IPS DF 4.7 (cell line): ENCODE data around the gene GPR137B.
"Not testable (repeated sequence)": the region's sequence is repeated elsewhere in the genome, so short reads cannot be mapped to it uniquely, and the experiment has no call there.

Experiments used
- DNase-seq: peaks from one replicate; pipeline ENCODE4 v3.0.0-alpha.2; 2013; ENCODE audit warnings: low spot score; ENCODE audit errors: extremely low read depth

GPR137B gene

DNA sequence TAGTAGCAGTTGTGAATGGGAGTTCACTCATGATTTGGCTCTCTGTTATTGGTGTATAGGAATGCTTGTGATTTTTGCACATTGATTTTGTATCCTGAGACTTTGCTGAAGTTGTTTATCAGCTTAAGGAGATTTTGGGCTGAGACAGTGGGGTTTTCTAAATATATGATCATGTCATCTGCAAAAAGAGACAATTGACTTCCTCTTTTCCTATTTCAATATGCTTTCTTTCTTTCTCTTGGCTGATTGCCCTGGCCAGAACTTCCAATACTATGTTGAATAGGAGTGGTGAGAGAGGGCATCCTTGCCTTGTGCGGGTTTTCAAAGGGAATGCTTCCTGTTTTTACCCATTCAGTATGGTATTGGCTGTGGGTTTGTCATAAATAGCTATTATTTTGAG, 45.7 kb downstream of the GPR137B start:
- DNase-seq, result not testable (repeated sequence)

DNA sequence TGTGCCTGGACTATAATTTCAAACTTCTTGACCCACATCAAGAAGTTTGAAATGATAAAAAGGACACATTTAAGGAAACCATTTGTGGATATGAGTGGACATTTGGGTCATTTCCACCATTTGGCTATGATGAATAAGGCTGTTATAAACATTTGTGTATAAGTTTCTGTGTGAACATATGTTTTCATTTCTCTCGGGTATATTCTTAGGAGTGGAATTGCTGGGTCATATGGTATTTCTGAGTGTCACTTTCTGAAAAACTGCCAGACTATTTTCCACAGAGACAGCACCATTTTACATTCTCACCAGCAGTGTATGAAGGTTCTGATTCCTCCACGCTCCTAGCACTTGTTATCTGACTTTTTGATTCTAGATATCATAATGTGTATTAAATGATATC, 50.8 kb downstream of the GPR137B start:
- no peak for DNase-seq

DNA sequence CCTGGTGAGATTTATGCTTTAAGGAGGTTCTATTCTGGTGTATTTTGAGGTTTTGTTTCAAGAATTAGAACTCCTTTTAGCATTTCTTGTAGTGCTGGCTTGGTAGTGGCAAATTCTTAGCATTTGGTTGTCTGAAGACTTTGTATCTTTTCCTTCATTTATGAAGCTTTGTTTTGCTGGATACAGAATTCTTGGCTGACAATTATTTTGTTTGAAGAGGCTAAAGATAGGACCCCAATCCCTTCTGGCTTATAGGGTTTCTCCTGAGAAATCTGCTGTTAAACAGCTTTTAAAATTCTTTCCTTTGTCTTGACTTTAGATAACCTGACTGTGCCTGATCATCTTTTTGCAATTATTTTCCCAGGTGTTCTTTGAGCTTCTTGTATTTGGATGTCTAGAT, 58.6 kb downstream of the GPR137B start:
- DNase-seq, result no peak

DNA sequence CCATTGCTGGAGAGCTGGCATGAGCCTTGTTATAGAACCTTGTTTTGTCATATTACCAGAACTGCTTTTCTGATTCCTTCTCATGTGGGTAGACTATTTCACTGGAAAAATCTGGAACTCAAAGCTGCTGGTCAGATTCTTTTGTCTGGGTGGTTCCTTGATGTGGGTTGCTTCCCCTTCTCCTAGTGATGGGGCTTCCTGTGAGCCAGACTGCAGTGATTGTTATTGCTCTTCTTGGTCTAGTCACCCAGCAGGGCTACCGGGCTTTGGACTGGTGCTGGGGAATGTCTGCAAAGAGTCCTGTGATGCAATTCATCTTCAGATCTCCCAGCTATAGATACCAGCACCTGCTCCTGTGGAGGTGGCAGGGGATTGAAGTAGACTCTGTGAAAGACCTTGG, 59.4 kb downstream of the GPR137B start:
- DNase-seq, result no peak

DNA sequence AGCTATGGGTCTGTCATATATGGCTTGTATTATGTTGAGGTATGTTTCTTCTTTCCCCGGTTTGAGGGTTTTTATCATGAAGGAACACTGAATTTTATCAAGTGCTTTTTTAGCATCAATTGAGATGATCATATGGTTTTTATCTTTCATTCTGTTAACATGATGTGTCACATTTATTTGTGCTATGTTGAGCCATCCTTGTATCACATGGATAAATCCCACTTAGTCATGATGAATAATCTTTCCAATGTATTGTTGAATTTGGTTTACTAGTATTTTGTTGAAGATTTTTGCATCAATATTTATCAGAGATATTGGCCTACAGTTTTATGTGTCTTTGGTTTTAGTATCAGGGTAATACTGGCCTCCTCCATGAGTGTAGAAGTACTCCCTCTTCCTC, 61.7 kb downstream of the GPR137B start:
- no peak for DNase-seq

DNA sequence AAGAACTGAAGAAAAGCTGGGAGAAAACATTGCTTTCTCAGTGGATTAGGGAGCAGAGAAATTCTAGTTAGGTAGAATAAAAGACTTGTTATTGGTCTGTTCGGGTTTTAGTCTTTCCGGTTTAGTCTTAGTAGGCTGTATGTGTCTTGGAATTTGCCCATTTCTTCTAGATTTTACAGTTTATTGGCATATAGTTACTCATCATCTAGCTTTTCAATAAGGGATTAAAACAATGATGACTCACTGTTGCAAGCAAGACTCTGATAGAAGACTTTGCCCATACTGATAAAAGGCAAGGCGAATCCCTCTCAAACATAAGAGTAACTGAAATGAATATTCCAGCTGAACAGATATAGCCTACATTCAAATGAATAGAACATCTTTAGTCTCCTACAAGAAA, 62.3 kb downstream of the GPR137B start:
- DNase-seq, result no peak

DNA sequence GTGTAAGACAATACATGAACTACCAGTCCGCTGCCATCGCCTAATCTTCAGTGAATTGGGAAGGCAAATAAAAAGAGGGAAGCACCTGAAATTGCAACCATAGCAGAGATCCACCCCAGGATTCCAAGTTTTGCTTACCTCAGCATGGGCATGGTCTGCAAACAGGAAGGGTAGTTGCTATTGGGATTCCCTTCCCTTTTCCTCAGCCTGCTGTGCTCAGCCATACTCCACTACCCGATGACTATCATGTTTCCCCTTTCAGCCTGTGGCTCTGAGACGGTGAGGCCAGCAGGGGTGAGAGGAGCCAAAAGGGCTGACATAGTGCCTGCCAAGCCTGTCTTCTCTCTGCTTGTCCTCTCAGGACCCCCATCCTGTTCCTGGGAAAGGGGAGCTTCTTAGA, 64.2 kb downstream of the GPR137B start:
- no peak for DNase-seq

DNA sequence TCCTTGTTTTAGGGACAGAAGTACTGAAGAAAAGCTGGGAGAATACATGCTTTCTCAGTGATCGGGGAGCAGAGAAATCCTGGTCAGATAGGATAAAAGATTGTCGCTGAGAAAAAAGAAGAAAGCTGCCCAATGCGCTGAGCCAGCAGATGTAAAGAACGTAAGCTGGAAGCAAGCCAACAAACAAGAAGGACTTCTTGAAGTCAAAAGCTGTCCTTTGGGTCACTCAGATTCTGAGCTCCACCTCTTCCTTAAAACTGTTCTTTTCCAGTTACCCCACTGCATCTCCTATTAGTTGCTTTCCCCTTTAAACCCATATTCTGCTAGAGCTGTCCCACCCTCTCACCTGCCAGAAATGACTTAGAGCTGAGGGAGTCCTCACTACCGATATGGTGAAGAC, 64.8 kb downstream of the GPR137B start:
- no peak for DNase-seq

DNA sequence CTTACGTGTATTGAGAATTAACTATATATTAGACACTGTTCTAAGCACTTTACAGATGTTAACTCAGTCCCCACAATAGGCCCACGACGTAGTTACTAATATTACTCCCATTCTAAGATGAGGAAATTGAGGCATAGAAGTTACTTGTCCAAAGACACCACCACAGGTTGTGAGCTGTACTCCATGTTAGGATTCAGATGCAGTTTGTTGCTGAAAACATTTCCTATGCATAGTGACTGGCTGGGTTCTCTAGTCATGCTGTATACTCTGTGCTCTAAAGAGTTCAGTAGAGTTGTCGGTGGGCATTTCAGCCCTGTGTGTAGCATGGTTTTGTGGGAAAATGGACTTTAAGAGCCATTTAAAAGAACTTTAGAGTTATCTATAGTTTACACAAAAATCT, 65.2 kb downstream of the GPR137B start:
- DNase-seq, result no peak

DNA sequence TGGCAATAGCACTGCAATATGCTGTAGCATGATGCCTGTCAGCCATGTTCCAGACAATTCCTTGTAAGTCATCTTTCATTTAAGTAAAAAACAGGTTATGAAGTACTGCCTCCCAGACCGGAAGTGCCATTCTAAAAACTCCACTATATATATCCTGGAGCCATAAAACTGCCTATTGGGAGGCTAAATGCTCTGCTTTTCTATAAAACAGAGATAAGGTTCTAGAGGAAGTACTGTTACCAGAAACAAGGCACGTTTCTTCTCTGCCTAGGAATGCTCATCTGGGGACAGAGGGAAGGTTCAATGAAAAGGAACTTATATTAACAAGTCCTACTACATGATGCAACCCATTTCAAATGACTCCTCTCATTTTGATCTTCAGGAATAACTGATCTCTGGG, 66.8 kb downstream of the GPR137B start:
- DNase-seq, result no peak

DNA sequence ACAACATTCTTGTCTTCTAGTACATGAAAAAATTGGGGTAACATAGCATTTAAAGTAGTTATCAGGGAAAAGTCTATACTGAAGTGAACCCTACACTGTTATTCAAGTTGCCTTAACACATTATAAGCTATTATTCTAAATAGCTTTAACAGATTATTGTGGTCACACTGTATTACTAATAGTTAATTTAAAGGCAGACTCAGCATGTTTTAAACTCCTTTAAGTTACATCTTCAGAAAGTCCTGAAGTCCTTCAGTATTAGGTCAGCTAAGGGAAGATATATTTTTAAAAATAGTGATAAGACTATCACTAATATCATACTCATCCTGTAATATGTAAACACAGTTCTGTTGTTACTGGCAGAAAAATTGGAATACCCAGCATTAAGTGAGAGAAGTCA, 67.4 kb downstream of the GPR137B start:
- DNase-seq, result no peak

DNA sequence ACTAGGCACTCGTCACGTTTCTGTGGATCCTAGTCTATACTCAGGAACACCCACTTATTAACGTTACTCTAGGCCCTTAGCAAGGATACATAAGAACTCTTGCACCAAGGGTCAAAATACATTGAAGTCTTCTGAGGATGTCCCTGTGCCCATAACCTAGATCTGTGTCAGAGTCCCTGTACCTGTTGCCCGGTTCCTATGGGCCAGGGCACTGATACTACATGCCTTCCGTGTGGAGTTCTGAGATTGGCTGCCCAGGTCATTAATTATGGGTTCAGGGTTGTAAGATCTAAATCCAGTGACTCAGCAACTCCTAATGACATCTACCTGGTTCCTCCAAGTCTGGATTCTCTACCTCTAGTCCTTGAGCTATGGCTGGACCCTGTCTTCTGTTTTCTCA, 69.5 kb downstream of the GPR137B start:
- DNase-seq, result no peak

DNA sequence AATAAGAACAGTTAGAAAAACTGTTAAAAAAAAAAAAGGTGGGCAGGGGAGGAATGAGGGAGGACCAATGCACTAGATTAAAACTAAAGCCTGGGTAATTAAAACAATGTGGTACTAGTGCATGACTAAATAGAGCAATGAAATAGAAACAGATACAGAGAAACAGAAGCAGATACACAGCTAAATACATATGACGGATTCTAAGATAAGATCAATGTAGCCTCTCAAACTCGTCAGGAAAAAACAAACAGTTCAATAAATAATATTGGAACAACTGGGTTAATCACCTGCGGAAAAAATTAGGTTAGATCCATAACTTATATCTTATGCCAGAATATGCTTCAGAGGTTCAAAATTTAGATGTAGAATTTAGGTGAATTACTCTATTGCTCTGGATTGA, 71.2 kb downstream of the GPR137B start:
- no peak for DNase-seq

DNA sequence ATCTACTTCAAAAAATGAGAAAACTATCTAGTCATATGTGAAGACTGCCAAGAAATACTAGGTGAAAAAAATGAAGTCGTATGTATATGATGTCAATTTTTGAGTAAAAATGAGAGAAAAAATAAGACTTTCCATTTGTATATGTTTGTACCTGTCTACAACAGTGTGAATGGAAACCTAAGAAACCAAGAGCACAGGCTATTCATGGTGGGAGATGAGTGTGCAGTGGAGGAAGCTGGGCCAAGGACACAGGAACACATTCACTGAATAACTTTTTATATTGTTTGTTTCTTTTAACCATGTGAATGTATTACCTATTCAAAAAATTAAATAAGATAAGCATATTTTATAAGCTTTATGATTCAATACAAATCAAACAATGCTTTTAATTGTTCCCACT, 72.4 kb downstream of the GPR137B start:
- no peak for DNase-seq

DNA sequence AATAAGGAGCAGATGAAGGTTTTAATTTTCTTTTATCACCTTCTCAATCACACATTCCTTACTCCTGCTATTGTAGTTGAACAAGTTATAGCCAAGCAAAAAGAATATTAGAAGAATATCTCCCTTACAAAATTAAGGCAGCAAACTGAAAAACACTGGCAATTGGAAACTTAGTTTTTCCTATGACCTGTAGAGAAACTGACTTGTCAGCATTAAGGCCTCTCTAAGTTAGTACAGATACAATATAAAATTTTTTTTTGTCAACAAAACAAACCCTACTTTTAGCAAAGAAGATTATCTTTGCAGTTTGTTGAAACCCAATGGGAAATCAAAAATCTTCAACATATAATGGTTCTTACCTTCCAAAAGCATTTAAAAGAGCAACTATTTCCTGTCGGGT, 78.1 kb downstream of the GPR137B start:
- no peak for DNase-seq

DNA sequence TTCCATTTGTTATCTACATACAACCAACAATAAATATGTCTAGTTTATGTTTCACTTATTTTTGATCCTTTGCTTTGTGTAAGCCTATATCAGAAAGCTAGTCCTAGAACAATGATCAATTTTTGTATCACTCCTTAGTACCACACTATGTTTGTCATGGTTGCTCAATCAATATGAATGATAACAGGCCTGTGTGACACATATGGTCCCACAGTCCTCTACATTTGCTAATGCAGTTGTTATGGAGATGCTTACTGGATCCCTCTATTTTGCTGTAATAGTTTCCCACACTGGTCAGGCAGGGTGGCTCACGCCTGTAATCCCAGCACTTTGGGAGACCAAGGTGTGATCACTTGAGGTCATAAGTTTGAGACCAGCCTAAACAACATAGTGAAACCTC, 80.3 kb downstream of the GPR137B start:
- no peak for DNase-seq

DNA sequence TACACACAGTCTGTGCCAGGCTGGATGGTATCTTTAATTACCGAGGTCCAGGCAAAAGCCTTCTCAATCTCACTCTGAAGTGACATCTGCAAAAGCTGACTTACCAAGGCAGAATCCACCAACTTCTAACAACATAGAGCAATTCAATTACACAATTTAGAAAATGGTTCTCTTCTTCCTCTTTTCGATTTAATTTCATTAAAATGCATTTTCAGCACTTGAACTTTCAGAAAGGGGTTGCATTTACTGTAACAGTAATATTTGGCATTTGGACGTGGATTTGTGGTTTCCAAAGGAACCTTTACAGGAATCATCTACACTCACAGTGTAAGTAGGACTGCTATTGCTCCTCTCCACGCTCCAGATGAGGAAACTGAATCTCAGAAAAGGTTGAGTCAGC, 86.1 kb downstream of the GPR137B start:
- no peak for DNase-seq

DNA sequence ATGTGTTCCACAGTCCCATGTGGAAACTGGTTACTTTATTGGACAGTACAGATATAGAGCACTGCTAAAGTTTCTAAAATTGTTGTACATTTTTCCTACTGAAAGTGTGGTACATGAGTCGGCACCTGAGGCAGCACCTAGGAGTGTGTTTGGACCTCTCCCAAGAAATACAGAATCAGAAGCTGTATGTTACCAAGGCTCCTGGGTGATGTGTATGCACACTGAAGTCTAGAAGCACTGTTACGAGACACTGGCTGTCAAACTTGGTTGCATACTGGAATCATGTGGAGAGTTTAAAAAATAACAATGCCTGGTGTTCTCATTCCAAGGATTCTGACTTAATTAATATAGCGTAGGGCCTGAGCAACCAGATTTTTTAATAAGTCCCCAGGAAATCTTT, 92.8 kb downstream of the GPR137B start:
- DNase-seq, result no peak

DNA sequence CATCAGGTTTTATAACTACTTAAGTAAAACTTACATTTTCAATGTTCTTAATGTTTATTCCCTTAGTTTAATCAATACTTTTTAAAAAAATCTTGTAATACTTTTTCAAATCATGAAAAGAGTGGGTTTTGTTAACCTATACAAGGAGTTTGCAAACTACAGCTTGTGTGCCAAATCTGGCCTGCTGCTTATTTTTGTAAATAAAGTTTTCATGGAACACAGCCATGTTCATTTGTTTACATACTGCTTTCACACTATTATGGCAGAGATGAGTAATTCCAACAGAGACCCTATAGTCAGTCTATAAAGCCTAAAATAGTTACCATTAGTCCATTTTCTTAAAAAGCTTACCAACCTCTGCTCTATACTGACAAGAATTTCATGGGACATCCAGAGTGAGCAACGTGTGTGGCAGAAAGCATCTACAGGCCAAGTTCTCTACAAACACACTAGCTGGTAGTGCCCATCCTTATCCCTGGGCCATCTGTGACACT, 96.8 kb downstream of the GPR137B start:
- no peak for DNase-seq

DNA sequence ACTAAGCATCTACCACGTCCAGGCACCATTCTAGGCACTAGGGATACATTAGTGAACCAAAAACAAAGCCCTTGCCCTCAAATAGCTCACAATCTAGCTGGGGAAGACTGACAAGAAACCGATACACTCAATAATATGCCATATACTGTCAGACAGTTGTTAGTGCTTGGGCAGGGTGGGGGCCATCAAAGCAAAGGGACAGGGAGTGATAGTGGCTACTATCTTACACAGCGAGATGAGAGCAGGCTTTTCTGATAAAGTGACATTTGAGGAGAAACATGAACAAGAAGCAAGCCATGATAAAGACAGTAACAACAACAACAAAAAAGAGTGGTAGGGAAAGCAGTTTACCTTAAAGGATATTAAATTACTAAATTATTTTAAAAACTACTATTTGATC, 98.3 kb downstream of the GPR137B start:
- DNase-seq, result no peak

DNA sequence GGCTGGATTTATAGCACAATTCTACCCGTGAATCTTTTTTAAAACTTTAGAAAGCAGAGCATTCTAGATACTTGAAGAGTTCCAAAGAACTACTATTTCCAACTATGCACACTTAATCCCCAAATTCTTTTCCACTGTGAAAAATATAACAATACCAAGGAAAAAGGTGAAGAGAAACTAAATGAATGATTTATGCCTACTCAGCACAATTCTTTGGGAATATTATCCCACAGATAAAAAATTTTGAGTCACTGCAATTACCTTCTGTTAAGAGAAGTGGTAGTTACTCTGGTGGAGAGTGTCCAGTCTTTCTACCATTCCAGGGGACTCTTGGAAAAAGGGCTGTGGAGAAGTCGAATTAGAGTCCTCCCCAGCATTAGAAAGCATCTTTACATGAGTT, 100.2 kb downstream of the GPR137B start:
- DNase-seq, result no peak

DNA sequence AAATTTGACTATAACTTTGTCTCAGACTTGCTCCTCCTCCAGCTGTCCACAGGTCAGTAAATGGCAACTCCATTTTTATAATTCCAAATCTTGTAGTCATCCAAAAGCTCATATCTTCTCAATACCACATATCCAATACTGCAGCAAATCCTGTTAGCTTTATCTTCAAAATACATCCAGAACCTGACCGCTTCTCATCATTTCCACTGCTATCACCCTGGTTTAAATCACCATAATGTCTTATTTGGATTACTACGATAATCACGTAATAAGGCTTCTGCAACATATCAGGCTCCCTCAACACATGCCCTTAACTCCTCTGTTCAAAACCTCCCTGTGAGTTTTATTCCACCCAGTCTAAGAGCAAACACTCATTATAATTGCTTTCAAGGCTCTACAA, 104.9 kb downstream of the GPR137B start:
- no peak for DNase-seq

DNA sequence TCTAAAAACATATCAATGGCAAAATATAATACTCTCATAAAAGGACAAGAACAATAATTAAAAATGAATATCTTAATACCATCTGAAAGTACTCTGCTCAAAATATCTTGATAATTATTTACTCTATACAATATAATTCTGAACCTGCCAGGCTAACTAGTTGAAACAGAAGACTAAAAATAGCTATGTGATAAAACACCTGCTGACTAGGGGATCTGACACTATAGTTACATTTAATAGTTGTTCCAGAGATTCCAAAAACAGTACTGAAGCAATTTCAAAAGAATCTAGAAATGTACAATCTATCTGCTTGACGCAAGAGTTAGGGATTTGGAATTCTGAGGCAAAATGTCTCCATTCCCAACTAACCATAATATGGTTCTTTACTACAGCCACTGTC, 109.2 kb downstream of the GPR137B start:
- DNase-seq, result no peak

DNA sequence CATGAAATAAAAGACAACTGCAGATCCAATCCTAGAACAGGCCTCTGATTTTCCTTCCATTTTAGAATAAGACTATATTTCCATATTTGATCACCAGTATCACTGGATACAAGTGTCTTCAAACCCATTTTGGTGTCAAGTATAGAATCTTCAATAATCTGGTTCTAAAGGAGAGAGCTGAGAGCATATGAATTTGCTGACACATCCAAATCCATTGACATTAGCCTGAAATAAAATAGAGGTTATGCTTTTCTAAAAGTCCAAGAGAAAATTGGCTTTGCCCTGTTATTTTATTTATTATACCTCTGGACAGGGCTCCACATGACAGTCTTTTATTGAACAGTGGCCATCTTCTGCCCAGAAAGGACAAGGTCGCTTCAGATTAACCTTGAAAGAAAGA, 110.8 kb downstream of the GPR137B start:
- DNase-seq, result no peak
